Renal cortex interstitium (tissue), 11 donors: ENCODE data around the gene NCKAP1. TPM values are rescaled to one million over a fixed set of nuclear protein-coding genes. Genes with fewer than 3 reads are reported as not detected.

Experiments
- DNase-seq, 11 donors: peaks; one replicate each; pipeline ENCODE4 v3.0.0-alpha.2; 2013; ENCODE audit warnings: low read depth in 9 of 11, low spot score in 4 of 11; ENCODE audit errors: extremely low read depth in 1 of 11
- polyA plus RNA-seq, 3 donors: library from polyadenylated mRNA; unstranded; fragments of 120-200 nt; gene quantifications; one replicate each; pipeline ENCODE4 v1.2.1, GENCODE V29; 2013; ENCODE audit not compliant: insufficient read length in 3 of 3

NCKAP1 gene
- polyA plus RNA-seq, 3 donors = 114 to 145 (median 121) TPM

GRCh38 chr2:182921234-182921633 lies 117.0 kb downstream of the NCKAP1 start:
- DNase-seq = no peak

- DNase-seq = no peak
Observed at GRCh38 chr2:182920631-182921056, 117.6 kb downstream of the NCKAP1 start.

DNA sequence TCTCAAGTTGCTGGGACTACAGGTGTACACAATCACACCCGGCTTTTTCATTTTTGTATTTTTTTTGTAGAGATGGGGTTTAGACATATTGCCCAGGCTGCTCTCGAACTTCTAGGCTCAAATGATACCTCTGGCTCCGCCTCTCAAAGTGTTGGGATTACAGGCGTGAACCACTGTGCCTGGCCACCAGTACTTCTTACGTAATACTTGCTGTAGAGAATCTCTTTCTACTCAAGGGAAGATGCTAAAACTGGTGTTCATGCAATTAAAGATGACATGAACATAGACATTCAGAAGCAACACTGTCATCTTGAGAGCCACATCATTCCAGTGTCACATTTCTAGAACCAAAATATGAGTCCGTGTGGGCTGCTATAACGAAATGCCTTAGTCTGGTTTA lies 118.2 kb downstream of the NCKAP1 start:
- DNase-seq = no peak

- no peak for DNase-seq
Observed at GRCh38 chr2:182918961-182919652, 119.2 kb downstream of the NCKAP1 start.

- DNase-seq = no peak
Observed at GRCh38 chr2:182917924-182918323, 120.3 kb downstream of the NCKAP1 start.

DNA sequence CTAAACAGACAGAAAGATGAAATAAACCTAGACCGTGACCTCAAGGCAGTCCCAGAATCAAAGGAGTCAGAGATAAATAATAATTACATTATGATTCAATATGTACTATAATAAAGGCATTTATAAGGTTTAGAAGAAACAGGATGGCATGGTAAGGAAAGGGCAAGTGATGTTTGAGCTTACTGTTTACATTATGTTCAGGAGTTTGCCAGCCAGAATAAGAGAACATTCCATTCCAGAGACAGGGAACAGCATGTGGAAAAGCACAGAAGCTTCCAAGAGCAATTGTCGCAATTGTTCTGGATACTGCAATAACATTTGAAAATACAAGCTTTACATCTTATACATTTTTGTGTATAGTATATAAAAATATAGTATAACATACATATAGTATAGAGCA lies 121.8 kb downstream of the NCKAP1 start:
- no peak for DNase-seq

GRCh38 chr2:182915369-182916326 lies 122.6 kb downstream of the NCKAP1 start:
- DNase-seq = no peak

GRCh38 chr2:182914852-182915251 lies 123.4 kb downstream of the NCKAP1 start:
- no peak for DNase-seq

DNA sequence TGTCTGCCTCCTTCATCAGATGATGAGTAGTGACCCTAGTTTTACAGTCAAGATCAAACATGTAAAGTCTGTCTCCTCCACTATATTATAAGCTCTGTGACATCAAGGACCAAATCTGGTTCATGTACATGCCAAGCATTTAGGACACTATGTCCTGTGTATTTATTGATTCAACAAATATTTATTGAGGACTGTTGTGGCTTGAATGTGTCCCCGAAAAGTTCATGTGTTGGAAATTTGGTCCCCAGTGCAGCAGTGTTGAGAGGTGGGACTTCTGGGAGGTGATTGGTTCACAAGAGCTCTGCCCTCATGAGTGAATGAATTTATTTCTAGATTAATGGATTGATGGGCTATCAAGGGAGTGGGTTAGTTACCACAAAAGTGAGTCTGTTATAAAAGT lies 125.2 kb downstream of the NCKAP1 start:
- no peak for DNase-seq

GRCh38 chr2:182912518-182912915 lies 125.7 kb downstream of the NCKAP1 start:
- no peak for DNase-seq

- DNase-seq = no peak
Observed at GRCh38 chr2:182911813-182912517, 126.3 kb downstream of the NCKAP1 start.

DNA sequence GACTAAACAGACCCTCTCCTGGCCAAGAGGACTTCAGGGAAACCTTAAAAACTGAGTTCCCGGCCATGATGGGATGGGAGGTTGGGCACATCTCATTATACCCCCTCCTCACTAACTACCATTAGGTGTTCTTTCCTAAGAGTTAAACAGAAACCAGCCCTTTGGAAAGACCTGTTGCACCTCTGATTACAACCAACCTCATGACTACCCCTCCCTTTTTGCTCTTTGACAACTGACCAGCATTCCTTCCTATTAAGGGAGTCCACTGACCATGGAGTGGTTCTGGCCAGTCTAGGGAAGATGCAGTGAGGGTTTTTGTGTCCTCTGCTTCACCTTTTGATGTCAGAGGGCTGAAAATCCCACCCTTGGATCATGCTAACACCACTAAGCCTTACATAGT lies 127.3 kb downstream of the NCKAP1 start:
- no peak for DNase-seq

- no peak for DNase-seq
Observed at GRCh38 chr2:182907081-182907830, 131.0 kb downstream of the NCKAP1 start.

GRCh38 chr2:182906454-182906853 lies 131.8 kb downstream of the NCKAP1 start:
- DNase-seq = no peak

GRCh38 chr2:182904844-182905243 lies 133.4 kb downstream of the NCKAP1 start:
- DNase-seq = no peak

DNA sequence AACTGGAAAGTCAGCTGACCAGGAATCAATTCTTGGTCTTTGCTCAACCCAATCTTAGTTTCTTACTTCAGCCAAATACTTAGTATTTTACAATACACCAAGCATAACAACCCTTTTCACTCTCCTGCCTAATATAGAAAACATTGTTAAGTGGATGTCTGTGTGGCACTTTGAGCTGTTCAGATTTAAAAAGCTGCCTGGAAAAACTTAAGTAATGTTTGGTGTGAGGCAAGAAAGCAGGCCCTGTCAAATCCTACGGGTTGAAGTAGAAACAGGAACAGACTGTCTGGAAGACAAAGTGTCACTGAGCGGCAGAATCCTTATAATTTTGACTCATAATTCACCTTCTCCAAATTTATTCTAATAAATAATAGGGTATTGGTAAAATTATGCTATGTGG lies 134.7 kb downstream of the NCKAP1 start:
- DNase-seq = no peak

GRCh38 chr2:182901748-182902147 lies 136.5 kb downstream of the NCKAP1 start:
- DNase-seq = no peak

GRCh38 chr2:182898718-182899117 lies 139.5 kb downstream of the NCKAP1 start:
- DNase-seq = no peak

- no peak for DNase-seq
Observed at GRCh38 chr2:182897137-182897536, 141.1 kb downstream of the NCKAP1 start.
